ENCODE results near the gene TBC1D1. TPM values are rescaled to one million over a fixed set of nuclear protein-coding genes. Genes with fewer than 3 reads are reported as not detected.

The TBC1D1 gene
- total and polyA plus RNA-seq, 2 donors (not counting 3 experiments of a cell fraction or from before 2014, with no cell fraction given), result 63.5 to 116 TPM

- Histone ChIP-seq H3K4me3 (replicated peaks in 1 of 3; ENCODE audit: insufficient read depth in 1 of 3, low read depth in 1 of 3, low read length in 3 of 3) (no peak overlapping the region), H3K9me3 (replicated peaks; ENCODE audit: control insufficient read depth, insufficient read depth, low read length) (no peaks in the 10 kb centered on the region), H3K79me2 (ENCODE audit: control insufficient read depth, insufficient read depth, low read length) (no peaks in the 10 kb centered on the region), H2AFZ (ENCODE audit: low read depth, low read length) (no peak overlapping the region), H3K27ac (ENCODE audit: insufficient read depth, low read depth, low read length) (no peak overlapping the region), H4K20me1 (replicated peaks; ENCODE audit: control insufficient read depth, extremely low read depth, insufficient read depth, low read length) (no peaks in the 10 kb centered on the region), H3K9ac (replicated peaks; ENCODE audit: extremely low read depth, insufficient read depth, low read length) (no peak overlapping the region), H3K36me3 (ENCODE audit: control insufficient read depth in 2 of 2, extremely low read depth in 1 of 2, insufficient read depth in 2 of 2, low read length in 2 of 2) (peaks cover 5 to 6% of the 10 kb centered on the region in 2 experiments), H3K27me3 (ENCODE audit: control insufficient read depth in 2 of 2, insufficient read depth in 2 of 2, low read length in 2 of 2) (no peaks in the 10 kb centered on the region), H3K4me2 (ENCODE audit: insufficient read depth, low read length) (no peak overlapping the region), H3K4me1 (ENCODE audit: control insufficient read depth, extremely low read depth, insufficient read depth, low read length) (no peaks in the 10 kb centered on the region), H3K9me1 (replicated peaks; ENCODE audit: control insufficient read depth, extremely low read depth, insufficient read depth, low read length) (no peaks in the 10 kb centered on the region)
- intact Hi-C loops (cut with micrococcal nuclease) (no loop called here), dilution Hi-C loops (cut with MboI; ENCODE audit: extremely low pct_ligation_motif_present, low sequenced_read_pairs) (no loop called here)
- no peak for DNase-seq (ENCODE audit: low read depth, low spot score)
- ChIA-PET POLR2A (no interaction called here), CTCF (no interaction called here)
- no TSS peak for BruUV-seq (replicated peaks)
- TF ChIP-seq POLR2A (IDR thresholded peaks at IDR 0.05; ENCODE audit: low read depth, low read length) (no peak), EZH2 (IDR thresholded peaks at IDR 0.05; ENCODE audit: borderline replicate concordance, low read depth, low read length, severe bottlenecking) (no peak), POLR2AphosphoS5 (IDR thresholded peaks at IDR 0.05; ENCODE audit: insufficient read depth, low read depth, low read length) (no peak), MAX (IDR thresholded peaks at IDR 0.05; ENCODE audit: insufficient read depth, insufficient read length) (no peak), FOS (IDR thresholded peaks at IDR 0.05; ENCODE audit: borderline replicate concordance, insufficient read depth, low read length) (no peak), MYC (IDR thresholded peaks at IDR 0.05; ENCODE audit: low read depth, low read length) (no peak), CTCF (IDR thresholded peaks at IDR 0.05; ENCODE audit: extremely low read depth in 1 of 2, insufficient read depth in 1 of 2, low read depth in 1 of 2, low read length in 2 of 2) (no peak), JUN (IDR thresholded peaks at IDR 0.05; ENCODE audit: borderline replicate concordance, insufficient read depth, insufficient read length, low read depth) (no peak), GATA2 (IDR thresholded peaks at IDR 0.05; ENCODE audit: insufficient read depth, insufficient read length, low read depth, low read length) (no peak)
- no peak for FAIRE-seq
These were observed 247.5 kb downstream of the TBC1D1 start for GRCh38 chr4:38138363-38138762.

Measured in endothelial cell of umbilical vein (primary cell).